Measurements from ENCODE around the gene NR2F1. TPM values are rescaled to one million over a fixed set of nuclear protein-coding genes. Genes with fewer than 3 reads are reported as not detected.
A peak's percentile ranks its signal among the peaks of the same experiment; 100 is the strongest.

NR2F1 gene
- total and polyA plus RNA-seq, 10 donors: 2.0 to 28.8 (median 11.7) TPM

- WGBS, 5 donors: 4 to 8% (median 6%) methylated on average over 34 to 49 of the region's 49 CpGs
- intact Hi-C loops (cut with DNase I; ENCODE audit: low total_unique reads): no loop called here
- Histone ChIP-seq H3K9me3 (no peaks in the 10 kb centered on the region), H3K27me3 (replicated peaks in 1 of 7) (peaks cover 10 to 97% (median 73%) of the 10 kb centered on the region in 7 donors), H3K27ac (peak overlapping the region in 7 of 8 donors; percentile 72 to 86 (median 80)), H3K4me1 (peaks cover 18 to 58% (median 46%) of the 10 kb centered on the region in 6 donors), H3K36me3 (no peaks in the 10 kb centered on the region), H3K4me3 (peak overlapping the region; percentile 47 to 72 (median 56))
- DNase-seq: no peak
- TF ChIP-seq POLR2AphosphoS5 (IDR thresholded peaks at IDR 0.05) (peak; percentile 31 to 74 (median 68)), CTCF (IDR thresholded peaks at IDR 0.05 in 8 of 11, conservative IDR thresholded peaks at IDR 0.05 in 3 of 11) (no peak), POLR2A (IDR thresholded peaks at IDR 0.05) (no peak)
Measured at GRCh38 chr5:93578813-93579691, 4.0 kb upstream of the NR2F1 start.

GRCh38 chr5:93579692-93580062 is 3.3 kb upstream of the NR2F1 start:
- TF ChIP-seq CTCF (IDR thresholded peaks at IDR 0.05 in 8 of 11, conservative IDR thresholded peaks at IDR 0.05 in 3 of 11) (no peak), POLR2AphosphoS5 (IDR thresholded peaks at IDR 0.05) (no peak), POLR2A (IDR thresholded peaks at IDR 0.05) (no peak)
- Histone ChIP-seq H3K4me3 (peak overlapping the region; percentile 47 to 72 (median 56)), H3K9me3 (no peaks in the 10 kb centered on the region), H3K36me3 (no peaks in the 10 kb centered on the region), H3K27me3 (replicated peaks in 1 of 7) (peaks cover 10 to 97% (median 74%) of the 10 kb centered on the region in 7 donors), H3K4me1 (peaks cover 18 to 58% (median 46%) of the 10 kb centered on the region in 6 donors), H3K27ac (peak overlapping the region; percentile 57 to 86 (median 80))
- DNase-seq: peak; percentile 79
- 0 to 3% (median 1%) methylated on average over 12 to 32 of the region's 32 CpGs for WGBS, 5 donors
- intact Hi-C loops (cut with DNase I; ENCODE audit: low total_unique reads): no loop called here

- Histone ChIP-seq H3K4me1 (peaks cover 18 to 61% (median 48%) of the 10 kb centered on the region in 6 donors), H3K36me3 (no peaks in the 10 kb centered on the region), H3K27me3 (replicated peaks in 1 of 7) (peaks cover 10 to 97% (median 74%) of the 10 kb centered on the region in 7 donors), H3K9me3 (no peaks in the 10 kb centered on the region), H3K4me3 (peak overlapping the region; percentile 47 to 72 (median 56)), H3K27ac (peak overlapping the region; percentile 57 to 86 (median 80))
- DNase-seq: no peak
- 3 to 12% (median 5%) methylated on average over 38 to 73 of the region's 73 CpGs for WGBS, 5 donors
- intact Hi-C loops (cut with DNase I; ENCODE audit: low total_unique reads): no loop called here
- TF ChIP-seq CTCF (IDR thresholded peaks at IDR 0.05 in 8 of 11, conservative IDR thresholded peaks at IDR 0.05 in 3 of 11) (no peak), POLR2AphosphoS5 (IDR thresholded peaks at IDR 0.05) (peak in 2 of 3 donors; percentile 55 to 67), POLR2A (IDR thresholded peaks at IDR 0.05) (peak in 1 of 3 donors; percentile 17)
Measured at GRCh38 chr5:93580063-93580926, 2.7 kb upstream of the NR2F1 start.
